Measurements from ENCODE around the gene SEC31B. TPM values are rescaled to one million over a fixed set of nuclear protein-coding genes. Genes with fewer than 3 reads are reported as not detected.

SEC31B gene
- total RNA-seq, 1 donor from 2014 or later = 8.8 TPM

DNA sequence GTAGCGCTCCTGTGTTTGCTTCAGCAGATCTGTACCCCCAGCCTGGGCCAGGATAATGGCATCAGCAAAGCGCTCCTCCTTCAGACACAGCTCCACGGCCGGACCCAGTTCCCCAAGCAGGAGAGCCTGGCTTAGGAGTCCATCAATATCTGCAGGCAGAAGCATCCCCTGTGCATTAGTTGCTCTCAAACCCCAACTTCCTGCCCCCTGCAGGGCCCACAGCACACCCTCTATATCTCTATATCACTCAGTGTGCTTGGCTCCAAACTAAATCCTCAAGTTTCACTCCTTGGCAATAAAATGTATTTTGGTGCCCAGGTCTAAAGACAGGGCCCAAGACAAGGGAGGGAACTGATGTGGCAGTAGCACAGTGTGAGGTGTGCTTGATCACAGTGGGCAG lies 21.6 kb downstream of the SEC31B start:
- Mint-ChIP-seq H3K4me1 (peaks cover 44% of the 10 kb centered on the region), H3K36me3 (peaks cover 50% of the 10 kb centered on the region), H3K4me3 (no peak overlapping the region), H3K9me3 (peaks cover 2% of the 10 kb centered on the region), H3K27ac (no peak overlapping the region), H3K27me3 (ENCODE audit: insufficient read depth, low read depth) (peaks cover 5% of the 10 kb centered on the region)
- no peaks in the 10 kb centered on the region for H3K9me3 ChIP-seq (ENCODE audit: low read depth)
- H3K9ac ChIP-seq = no peak overlapping the region
- no peak overlapping the region for H3K4me3 ChIP-seq
- DNase-seq (ENCODE audit: low spot score) = no peak
- H3K4me2 ChIP-seq = no peak overlapping the region
- TF ChIP-seq EZH2 (IDR thresholded peaks at IDR 0.05) (no peak), EZH2phosphoT487 (IDR thresholded peaks at IDR 0.05) (no peak), CTCF (IDR thresholded peaks at IDR 0.05) (no peak)
- no peak overlapping the region for H3K27ac ChIP-seq
- peaks cover 44% of the 10 kb centered on the region for H3K27me3 ChIP-seq
- H4K20me1 ChIP-seq (ENCODE audit: low read depth) = no peaks in the 10 kb centered on the region
- no peaks in the 10 kb centered on the region for H3K79me2 ChIP-seq (ENCODE audit: low read depth)
- H2AFZ ChIP-seq (replicated peaks) = no peak overlapping the region
- no peaks in the 10 kb centered on the region for H3K36me3 ChIP-seq
- peaks cover 21% of the 10 kb centered on the region for H3K4me1 ChIP-seq
- H3F3A ChIP-seq (ENCODE audit: low read depth) = peaks cover 17% of the 10 kb centered on the region

- H4K20me1 ChIP-seq (ENCODE audit: low read depth) = no peaks in the 10 kb centered on the region
- H3K9ac ChIP-seq = no peak overlapping the region
- TF ChIP-seq EZH2phosphoT487 (IDR thresholded peaks at IDR 0.05) = no peak
- TF ChIP-seq EZH2 (IDR thresholded peaks at IDR 0.05) = no peak
- no peak for TF ChIP-seq CTCF (IDR thresholded peaks at IDR 0.05)
- no peak overlapping the region for H3K27ac ChIP-seq
- H2AFZ ChIP-seq (replicated peaks) = no peak overlapping the region
- peaks cover 6% of the 10 kb centered on the region for H3K4me1 ChIP-seq
- peaks cover 29% of the 10 kb centered on the region for H3K4me1 Mint-ChIP-seq
- H3K4me3 ChIP-seq = no peak overlapping the region
- no peaks in the 10 kb centered on the region for H3K36me3 ChIP-seq
- peaks cover 49% of the 10 kb centered on the region for H3K36me3 Mint-ChIP-seq
- no peak overlapping the region for H3K4me3 Mint-ChIP-seq
- no peak overlapping the region for H3K27ac Mint-ChIP-seq
- H3K9me3 Mint-ChIP-seq = peaks cover 2% of the 10 kb centered on the region
- H3K9me3 ChIP-seq (ENCODE audit: low read depth) = no peaks in the 10 kb centered on the region
- H3K4me2 ChIP-seq = no peak overlapping the region
- peaks cover 54% of the 10 kb centered on the region for H3K27me3 ChIP-seq
- H3F3A ChIP-seq (ENCODE audit: low read depth) = peaks cover 2% of the 10 kb centered on the region
- H3K27me3 Mint-ChIP-seq (ENCODE audit: insufficient read depth, low read depth) = peaks cover 5% of the 10 kb centered on the region
- no peaks in the 10 kb centered on the region for H3K79me2 ChIP-seq (ENCODE audit: low read depth)
- DNase-seq (ENCODE audit: low spot score) = no peak
Observed at GRCh38 chr10:100496567-100496966, 23.1 kb downstream of the SEC31B start.

- no peak overlapping the region for H3K9ac ChIP-seq
- H3K9me3 ChIP-seq (ENCODE audit: low read depth) = no peaks in the 10 kb centered on the region
- H3K27me3 Mint-ChIP-seq (ENCODE audit: insufficient read depth, low read depth) = peaks cover 14% of the 10 kb centered on the region
- no peaks in the 10 kb centered on the region for H3K36me3 ChIP-seq
- peaks cover 19% of the 10 kb centered on the region for H3K4me1 ChIP-seq
- no peak overlapping the region for H3K4me3 ChIP-seq
- H3K27ac ChIP-seq = no peak overlapping the region
- no peak overlapping the region for H3K27ac Mint-ChIP-seq
- no peak overlapping the region for H3K4me2 ChIP-seq
- peaks cover 7% of the 10 kb centered on the region for H4K20me1 ChIP-seq (ENCODE audit: low read depth)
- peaks cover 40% of the 10 kb centered on the region for H3K4me1 Mint-ChIP-seq
- no peak overlapping the region for H3K4me3 Mint-ChIP-seq
- H3K36me3 Mint-ChIP-seq = peaks cover 48% of the 10 kb centered on the region
- no peak overlapping the region for H2AFZ ChIP-seq (replicated peaks)
- TF ChIP-seq EZH2phosphoT487 (IDR thresholded peaks at IDR 0.05) = no peak
- TF ChIP-seq EZH2 (IDR thresholded peaks at IDR 0.05) = no peak
- no peak for TF ChIP-seq CTCF (IDR thresholded peaks at IDR 0.05)
- DNase-seq (ENCODE audit: low spot score) = no peak
- H3K9me3 Mint-ChIP-seq = no peaks in the 10 kb centered on the region
- peaks cover 85% of the 10 kb centered on the region for H3K27me3 ChIP-seq
- peaks cover 25% of the 10 kb centered on the region for H3F3A ChIP-seq (ENCODE audit: low read depth)
- no peaks in the 10 kb centered on the region for H3K79me2 ChIP-seq (ENCODE audit: low read depth)
Observed at GRCh38 chr10:100490531-100490930, 29.1 kb downstream of the SEC31B start.

All from neural progenitor cell (in vitro differentiated cells).